Uterus (tissue), 2 donors: ENCODE results near the gene ZBTB34.

Source experiments
- POLR2A ChIP-seq, 2 donors: fragments of 450-650 bp; IDR thresholded peaks; one replicate each; pipeline ENCODE4 v1.6.1; 2016; ENCODE audit warnings: antibody characterized with exemption in 2 of 2, mild to moderate bottlenecking in 1 of 2, moderate library complexity in 1 of 2
- TF ChIP-seq, protein P1 (sequence below), 4 experiments: fragments of 200-600 bp in 2 of 4; fragments of 450-650 bp in 2 of 4; sonication (generic) in 2 of 4; IDR thresholded peaks; one replicate each; pipeline ENCODE4 v1.5.1; 2016 to 2019; ENCODE audit warnings: antibody characterized with exemption in 4 of 4, mild to moderate bottlenecking in 2 of 4, moderate library complexity in 1 of 4

DNA sequence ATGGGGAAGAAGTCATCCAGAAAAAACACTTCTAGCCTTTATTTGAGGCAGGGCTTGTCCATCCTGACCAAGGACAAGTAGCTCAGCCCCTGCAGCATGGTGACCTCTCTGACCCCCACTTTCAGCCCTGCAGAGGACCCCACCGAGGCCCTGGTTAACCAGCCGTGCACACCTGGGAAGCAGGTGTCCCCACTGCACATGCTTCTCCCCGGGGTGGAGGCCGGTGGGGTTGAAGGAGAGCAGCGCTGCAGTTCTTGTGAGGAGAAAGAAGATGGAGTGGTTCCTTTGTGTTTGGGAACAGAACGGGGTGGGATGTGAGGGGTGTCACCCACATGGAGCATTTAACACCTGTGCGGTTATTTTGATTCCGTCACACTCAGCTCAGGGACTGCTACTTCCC is 21.1 kb upstream of the ZBTB34 start:
- TF ChIP-seq, protein P1, sequence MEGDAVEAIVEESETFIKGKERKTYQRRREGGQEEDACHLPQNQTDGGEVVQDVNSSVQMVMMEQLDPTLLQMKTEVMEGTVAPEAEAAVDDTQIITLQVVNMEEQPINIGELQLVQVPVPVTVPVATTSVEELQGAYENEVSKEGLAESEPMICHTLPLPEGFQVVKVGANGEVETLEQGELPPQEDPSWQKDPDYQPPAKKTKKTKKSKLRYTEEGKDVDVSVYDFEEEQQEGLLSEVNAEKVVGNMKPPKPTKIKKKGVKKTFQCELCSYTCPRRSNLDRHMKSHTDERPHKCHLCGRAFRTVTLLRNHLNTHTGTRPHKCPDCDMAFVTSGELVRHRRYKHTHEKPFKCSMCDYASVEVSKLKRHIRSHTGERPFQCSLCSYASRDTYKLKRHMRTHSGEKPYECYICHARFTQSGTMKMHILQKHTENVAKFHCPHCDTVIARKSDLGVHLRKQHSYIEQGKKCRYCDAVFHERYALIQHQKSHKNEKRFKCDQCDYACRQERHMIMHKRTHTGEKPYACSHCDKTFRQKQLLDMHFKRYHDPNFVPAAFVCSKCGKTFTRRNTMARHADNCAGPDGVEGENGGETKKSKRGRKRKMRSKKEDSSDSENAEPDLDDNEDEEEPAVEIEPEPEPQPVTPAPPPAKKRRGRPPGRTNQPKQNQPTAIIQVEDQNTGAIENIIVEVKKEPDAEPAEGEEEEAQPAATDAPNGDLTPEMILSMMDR (IDR thresholded peaks at IDR 0.05): no peak
- TF ChIP-seq POLR2A (IDR thresholded peaks at IDR 0.05): no peak
